Measurements from ENCODE around the gene GLOD4. TPM values are rescaled to one million over a fixed set of nuclear protein-coding genes. Genes with fewer than 3 reads are reported as not detected.

GLOD4 gene
- total RNA-seq, 1 donor from 2014 or later: 53.4 TPM

GRCh38 chr17:746783-747629 is 35.1 kb downstream of the GLOD4 start:
- DNase-seq (ENCODE audit: low spot score): no peak
- Mint-ChIP-seq H3K27me3 (ENCODE audit: low read depth) (no peaks in the 10 kb centered on the region), H3K4me3 (ENCODE audit: unreplicated experiment) (no peak overlapping the region), H3K36me3 (ENCODE audit: low read depth) (peaks cover 14% of the 10 kb centered on the region), H3K4me1 (ENCODE audit: low read depth) (peaks cover 20% of the 10 kb centered on the region), H3K9me3 (ENCODE audit: low read depth) (no peaks in the 10 kb centered on the region), H3K27ac (ENCODE audit: unreplicated experiment) (no peak overlapping the region)
- TF ChIP-seq CTCF (IDR thresholded peaks at IDR 0.05): no peak

- no peak overlapping the region for H3K27ac Mint-ChIP-seq (ENCODE audit: unreplicated experiment)
- H3K9me3 Mint-ChIP-seq (ENCODE audit: low read depth): no peaks in the 10 kb centered on the region
- peaks cover 16% of the 10 kb centered on the region for H3K36me3 Mint-ChIP-seq (ENCODE audit: low read depth)
- peaks cover 15% of the 10 kb centered on the region for H3K4me1 Mint-ChIP-seq (ENCODE audit: low read depth)
- no peak for DNase-seq (ENCODE audit: low spot score)
- no peaks in the 10 kb centered on the region for H3K27me3 Mint-ChIP-seq (ENCODE audit: low read depth)
- no peak for TF ChIP-seq CTCF (IDR thresholded peaks at IDR 0.05)
- H3K4me3 Mint-ChIP-seq (ENCODE audit: unreplicated experiment): no peak overlapping the region
Measured at GRCh38 chr17:746181-746580, 35.9 kb downstream of the GLOD4 start.

DNA sequence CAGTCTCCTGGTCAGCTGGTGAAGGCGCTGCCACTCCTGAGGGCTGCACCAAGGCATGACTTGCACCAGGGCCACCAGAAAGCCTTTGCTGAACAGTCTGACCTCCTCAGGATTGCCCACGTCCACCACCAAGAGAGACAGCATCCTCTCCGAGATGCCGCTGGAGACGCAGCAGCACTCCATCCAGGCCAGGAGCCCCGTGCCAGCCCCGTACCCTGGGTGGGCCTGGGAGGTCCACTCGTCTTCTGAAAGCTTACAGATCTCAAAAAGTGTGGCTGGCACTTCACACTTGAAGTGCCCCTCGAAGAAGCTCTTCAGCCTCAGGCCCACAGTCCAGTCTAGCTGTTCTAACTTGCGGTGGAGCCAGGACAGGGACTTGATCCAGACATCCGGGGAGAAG is 36.7 kb downstream of the GLOD4 start:
- H3K36me3 Mint-ChIP-seq (ENCODE audit: low read depth): peaks cover 18% of the 10 kb centered on the region

GRCh38 chr17:744937-745336 is 37.1 kb downstream of the GLOD4 start:
- H3K27ac Mint-ChIP-seq (ENCODE audit: unreplicated experiment): no peak overlapping the region
- no peak overlapping the region for H3K4me3 Mint-ChIP-seq (ENCODE audit: unreplicated experiment)
- peaks cover 21% of the 10 kb centered on the region for H3K36me3 Mint-ChIP-seq (ENCODE audit: low read depth)
- H3K9me3 Mint-ChIP-seq (ENCODE audit: low read depth): no peaks in the 10 kb centered on the region
- H3K4me1 Mint-ChIP-seq (ENCODE audit: low read depth): peaks cover 3% of the 10 kb centered on the region
- DNase-seq (ENCODE audit: low spot score): no peak
- no peaks in the 10 kb centered on the region for H3K27me3 Mint-ChIP-seq (ENCODE audit: low read depth)
- TF ChIP-seq CTCF (IDR thresholded peaks at IDR 0.05): no peak

More for the DNA sequence above, 36.7 kb downstream of the GLOD4 start:
- H3K27ac Mint-ChIP-seq (ENCODE audit: unreplicated experiment): no peak overlapping the region
- H3K4me1 Mint-ChIP-seq (ENCODE audit: low read depth): peaks cover 7% of the 10 kb centered on the region
- no peak overlapping the region for H3K4me3 Mint-ChIP-seq (ENCODE audit: unreplicated experiment)
- no peaks in the 10 kb centered on the region for H3K27me3 Mint-ChIP-seq (ENCODE audit: low read depth)
- no peak for TF ChIP-seq CTCF (IDR thresholded peaks at IDR 0.05)
- no peaks in the 10 kb centered on the region for H3K9me3 Mint-ChIP-seq (ENCODE audit: low read depth)
- DNase-seq (ENCODE audit: low spot score): no peak

- H3K4me1 Mint-ChIP-seq (ENCODE audit: low read depth): no peaks in the 10 kb centered on the region
- H3K36me3 Mint-ChIP-seq (ENCODE audit: low read depth): peaks cover 25% of the 10 kb centered on the region
- no peak for DNase-seq (ENCODE audit: low spot score)
- no peaks in the 10 kb centered on the region for H3K9me3 Mint-ChIP-seq (ENCODE audit: low read depth)
- no peak overlapping the region for H3K4me3 Mint-ChIP-seq (ENCODE audit: unreplicated experiment)
- TF ChIP-seq CTCF (IDR thresholded peaks at IDR 0.05): no peak
- no peaks in the 10 kb centered on the region for H3K27me3 Mint-ChIP-seq (ENCODE audit: low read depth)
- H3K27ac Mint-ChIP-seq (ENCODE audit: unreplicated experiment): no peak overlapping the region
Measured at GRCh38 chr17:743139-743538, 38.9 kb downstream of the GLOD4 start.

Measured in chondrocyte (in vitro differentiated cells).